HepG2 (cell line): ENCODE data around the gene HOXB4. TPM values are rescaled to one million over a fixed set of nuclear protein-coding genes. Genes with fewer than 3 reads are reported as not detected.

Source experiments
- BCL6 ChIP-seq: IDR thresholded peaks from 2 replicates; pipeline ENCODE4 v1.6.1; 2016; ENCODE audit warnings: missing genetic modification reagents, missing compliant biosample characterization
- GABPB1 ChIP-seq: IDR thresholded peaks from 2 replicates; pipeline ENCODE4 v1.6.1; 2016; ENCODE audit warnings: mild to moderate bottlenecking, missing genetic modification reagents, moderate library complexity, missing compliant biosample characterization
- SIX1 ChIP-seq: sonication (generic); formaldehyde crosslinking; IDR thresholded peaks from 2 replicates; pipeline ENCODE4 v1.4.0; 2020; ENCODE audit warnings: missing genetic modification reagents, borderline replicate concordance
- TOE1 ChIP-seq: sonication (generic); formaldehyde crosslinking; IDR thresholded peaks from 2 replicates; pipeline ENCODE4 v1.4.0; 2020; ENCODE audit warnings: mild to moderate bottlenecking, missing genetic modification reagents
- TOPORS ChIP-seq: sonication (generic); formaldehyde crosslinking; IDR thresholded peaks from 2 replicates; pipeline ENCODE4 v1.8.0; 2023; ENCODE audit warnings: mild to moderate bottlenecking, missing genetic modification reagents
- ZBTB20 ChIP-seq: sonication (generic); formaldehyde crosslinking; IDR thresholded peaks from 2 replicates; pipeline ENCODE4 v1.8.1; 2023; ENCODE audit warnings: missing genetic modification reagents, low read depth, mild to moderate bottlenecking, borderline replicate concordance
- ZBTB21 ChIP-seq: sonication (generic); formaldehyde crosslinking; IDR thresholded peaks from 2 replicates; pipeline ENCODE4 v1.4.0; 2020; ENCODE audit warnings: missing genetic modification reagents
- ZNF124 ChIP-seq: sonication (generic); formaldehyde crosslinking; IDR thresholded peaks from 2 replicates; pipeline ENCODE4 v1.4.0; 2020; ENCODE audit warnings: missing genetic modification reagents
- ZNF343 ChIP-seq: sonication (generic); formaldehyde crosslinking; IDR thresholded peaks from 2 replicates; pipeline ENCODE4 v1.4.0; 2020; ENCODE audit warnings: mild to moderate bottlenecking, missing genetic modification reagents
- ZNF850 ChIP-seq: sonication (generic); formaldehyde crosslinking; conservative IDR thresholded peaks from 2 replicates; pipeline ENCODE4 v1.9.0; 2021; ENCODE audit warnings: mild to moderate bottlenecking, missing genetic modification reagents
- polyA plus RNA-seq, 8 experiments: library from polyadenylated mRNA; depleted of rRNA in 3 of 8; stranded (reverse) in 7 of 8; unstranded in 1 of 8; fragments of >200 nt; fragmentation: Illumina TruSeq in 4 of 8; extraction: Trizol in 4 of 8; gene quantifications; 2 replicates each; pipeline versions ENCODE4 v1.2.1 to v1.2.3, GENCODE V29; 2011 to 2016; ENCODE audit warnings: low read depth in 4 of 8, missing spikeins in 1 of 8, mixed read lengths in 1 of 8; ENCODE audit not compliant: insufficient read depth in 1 of 8
- total RNA-seq, 5 experiments: library from RNA; depleted of rRNA; stranded (reverse); fragments of >200 nt; fragmentation: Illumina TruSeq; extraction: Trizol; gene quantifications; 2 replicates each; pipeline ENCODE4 v1.2.3, GENCODE V29; 2016; ENCODE audit warnings: low read depth in 1 of 5
- TF ChIP-seq, protein P1 (sequence below): sonication (generic); formaldehyde crosslinking; IDR thresholded peaks from 2 replicates; pipeline ENCODE4; 2020; ENCODE audit warnings: missing genetic modification reagents, mild to moderate bottlenecking, borderline replicate concordance
- TF ChIP-seq, protein P2 (sequence below): sonication (generic); formaldehyde crosslinking; IDR thresholded peaks from 2 replicates; pipeline ENCODE4 v1.9.0; 2022; ENCODE audit warnings: low read depth, missing genetic modification reagents
- TF ChIP-seq, protein P3 (sequence below): sonication (generic); formaldehyde crosslinking; IDR thresholded peaks from 2 replicates; pipeline ENCODE4 v1.9.0; 2021; ENCODE audit warnings: missing genetic modification reagents, mild to moderate bottlenecking, borderline replicate concordance
- TF ChIP-seq, protein P4 (sequence below): sonication (generic); formaldehyde crosslinking; conservative IDR thresholded peaks from 2 replicates; pipeline ENCODE4 v1.8.1; 2023; ENCODE audit warnings: missing genetic modification reagents
- TF ChIP-seq, protein P5 (sequence below): sonication (generic); formaldehyde crosslinking; IDR thresholded peaks from 2 replicates; pipeline ENCODE4 v1.4.0; 2020; ENCODE audit warnings: missing genetic modification reagents, borderline replicate concordance

HOXB4 gene
- total and polyA plus RNA-seq, 2 of the 13 experiments (the other 11 are each of a cell fraction or from before 2014, with no cell fraction given) = not detected

DNA sequence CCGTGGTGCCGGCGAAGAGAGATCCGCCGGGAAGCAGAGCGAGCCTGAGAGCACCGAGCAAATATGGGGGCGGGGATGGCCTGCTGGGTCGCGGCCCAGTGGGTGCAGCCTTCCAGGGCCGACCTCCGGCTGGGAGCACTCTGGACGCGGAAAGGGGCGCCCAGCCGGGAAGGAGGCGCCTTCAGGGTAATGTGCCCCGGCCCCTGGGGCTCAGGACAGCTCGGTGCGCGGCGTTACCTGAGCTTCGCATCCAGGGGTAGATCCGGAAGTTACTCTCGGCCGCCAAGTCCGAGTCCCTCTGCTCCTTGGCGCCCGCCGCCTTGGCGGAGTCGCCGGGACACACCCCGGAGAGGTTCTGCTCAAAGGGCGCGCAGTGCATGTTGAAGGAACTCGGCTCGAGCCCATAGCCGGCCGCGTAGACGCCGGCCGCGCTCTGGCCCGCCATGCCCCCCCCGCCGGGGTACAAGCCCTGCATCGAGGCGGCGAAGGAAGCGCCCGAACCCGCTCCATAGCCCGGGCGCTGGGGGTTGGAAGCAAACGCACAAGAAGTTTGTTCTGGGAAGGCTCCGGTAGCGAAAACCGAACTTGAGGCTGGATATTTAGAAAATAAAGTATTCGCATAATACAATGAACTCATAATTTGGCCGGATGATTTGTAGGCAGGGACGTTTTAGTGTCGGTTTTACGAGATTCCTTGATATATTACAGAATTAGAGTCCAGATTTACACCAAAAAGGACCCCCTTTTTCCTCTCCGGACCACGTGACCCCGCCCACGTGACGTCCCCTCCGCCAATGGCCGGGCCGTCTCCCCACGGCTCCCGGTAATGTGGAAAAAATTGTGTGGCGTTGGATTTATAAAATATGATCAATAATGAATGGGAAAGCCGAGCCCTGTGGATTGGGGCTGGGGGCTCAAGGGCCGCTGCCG lies 32.4 kb upstream of the HOXB4 start, which contains the start of gene HOXB7 (continued):
- TF ChIP-seq, protein P1, sequence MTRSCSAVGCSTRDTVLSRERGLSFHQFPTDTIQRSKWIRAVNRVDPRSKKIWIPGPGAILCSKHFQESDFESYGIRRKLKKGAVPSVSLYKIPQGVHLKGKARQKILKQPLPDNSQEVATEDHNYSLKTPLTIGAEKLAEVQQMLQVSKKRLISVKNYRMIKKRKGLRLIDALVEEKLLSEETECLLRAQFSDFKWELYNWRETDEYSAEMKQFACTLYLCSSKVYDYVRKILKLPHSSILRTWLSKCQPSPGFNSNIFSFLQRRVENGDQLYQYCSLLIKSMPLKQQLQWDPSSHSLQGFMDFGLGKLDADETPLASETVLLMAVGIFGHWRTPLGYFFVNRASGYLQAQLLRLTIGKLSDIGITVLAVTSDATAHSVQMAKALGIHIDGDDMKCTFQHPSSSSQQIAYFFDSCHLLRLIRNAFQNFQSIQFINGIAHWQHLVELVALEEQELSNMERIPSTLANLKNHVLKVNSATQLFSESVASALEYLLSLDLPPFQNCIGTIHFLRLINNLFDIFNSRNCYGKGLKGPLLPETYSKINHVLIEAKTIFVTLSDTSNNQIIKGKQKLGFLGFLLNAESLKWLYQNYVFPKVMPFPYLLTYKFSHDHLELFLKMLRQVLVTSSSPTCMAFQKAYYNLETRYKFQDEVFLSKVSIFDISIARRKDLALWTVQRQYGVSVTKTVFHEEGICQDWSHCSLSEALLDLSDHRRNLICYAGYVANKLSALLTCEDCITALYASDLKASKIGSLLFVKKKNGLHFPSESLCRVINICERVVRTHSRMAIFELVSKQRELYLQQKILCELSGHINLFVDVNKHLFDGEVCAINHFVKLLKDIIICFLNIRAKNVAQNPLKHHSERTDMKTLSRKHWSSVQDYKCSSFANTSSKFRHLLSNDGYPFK (CRISPR knock-in tag) = no peak
- TF ChIP-seq TOE1 (CRISPR knock-in tag) (no peak), ZBTB21 (CRISPR knock-in tag) (no peak), BCL6 (CRISPR knock-in tag) (no peak), ZNF124 (no peak), ZNF343 (CRISPR knock-in tag) (no peak), SIX1 (CRISPR knock-in tag) (no peak), ZBTB20 (no peak), TOPORS (CRISPR knock-in tag) (no peak), ZNF850 (CRISPR knock-in tag) (no peak), GABPB1 (CRISPR knock-in tag) (peak; percentile 68)
- TF ChIP-seq, protein P2, sequence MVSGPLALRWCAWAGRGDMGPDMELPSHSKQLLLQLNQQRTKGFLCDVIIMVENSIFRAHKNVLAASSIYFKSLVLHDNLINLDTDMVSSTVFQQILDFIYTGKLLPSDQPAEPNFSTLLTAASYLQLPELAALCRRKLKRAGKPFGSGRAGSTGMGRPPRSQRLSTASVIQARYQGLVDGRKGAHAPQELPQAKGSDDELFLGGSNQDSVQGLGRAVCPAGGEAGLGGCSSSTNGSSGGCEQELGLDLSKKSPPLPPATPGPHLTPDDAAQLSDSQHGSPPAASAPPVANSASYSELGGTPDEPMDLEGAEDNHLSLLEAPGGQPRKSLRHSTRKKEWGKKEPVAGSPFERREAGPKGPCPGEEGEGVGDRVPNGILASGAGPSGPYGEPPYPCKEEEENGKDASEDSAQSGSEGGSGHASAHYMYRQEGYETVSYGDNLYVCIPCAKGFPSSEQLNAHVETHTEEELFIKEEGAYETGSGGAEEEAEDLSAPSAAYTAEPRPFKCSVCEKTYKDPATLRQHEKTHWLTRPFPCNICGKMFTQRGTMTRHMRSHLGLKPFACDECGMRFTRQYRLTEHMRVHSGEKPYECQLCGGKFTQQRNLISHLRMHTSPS = no peak
- TF ChIP-seq, protein P3, sequence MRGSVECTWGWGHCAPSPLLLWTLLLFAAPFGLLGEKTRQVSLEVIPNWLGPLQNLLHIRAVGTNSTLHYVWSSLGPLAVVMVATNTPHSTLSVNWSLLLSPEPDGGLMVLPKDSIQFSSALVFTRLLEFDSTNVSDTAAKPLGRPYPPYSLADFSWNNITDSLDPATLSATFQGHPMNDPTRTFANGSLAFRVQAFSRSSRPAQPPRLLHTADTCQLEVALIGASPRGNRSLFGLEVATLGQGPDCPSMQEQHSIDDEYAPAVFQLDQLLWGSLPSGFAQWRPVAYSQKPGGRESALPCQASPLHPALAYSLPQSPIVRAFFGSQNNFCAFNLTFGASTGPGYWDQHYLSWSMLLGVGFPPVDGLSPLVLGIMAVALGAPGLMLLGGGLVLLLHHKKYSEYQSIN = no peak
- TF ChIP-seq, protein P4, sequence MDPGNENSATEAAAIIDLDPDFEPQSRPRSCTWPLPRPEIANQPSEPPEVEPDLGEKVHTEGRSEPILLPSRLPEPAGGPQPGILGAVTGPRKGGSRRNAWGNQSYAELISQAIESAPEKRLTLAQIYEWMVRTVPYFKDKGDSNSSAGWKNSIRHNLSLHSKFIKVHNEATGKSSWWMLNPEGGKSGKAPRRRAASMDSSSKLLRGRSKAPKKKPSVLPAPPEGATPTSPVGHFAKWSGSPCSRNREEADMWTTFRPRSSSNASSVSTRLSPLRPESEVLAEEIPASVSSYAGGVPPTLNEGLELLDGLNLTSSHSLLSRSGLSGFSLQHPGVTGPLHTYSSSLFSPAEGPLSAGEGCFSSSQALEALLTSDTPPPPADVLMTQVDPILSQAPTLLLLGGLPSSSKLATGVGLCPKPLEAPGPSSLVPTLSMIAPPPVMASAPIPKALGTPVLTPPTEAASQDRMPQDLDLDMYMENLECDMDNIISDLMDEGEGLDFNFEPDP (CRISPR knock-in tag) = no peak
- TF ChIP-seq, protein P5, sequence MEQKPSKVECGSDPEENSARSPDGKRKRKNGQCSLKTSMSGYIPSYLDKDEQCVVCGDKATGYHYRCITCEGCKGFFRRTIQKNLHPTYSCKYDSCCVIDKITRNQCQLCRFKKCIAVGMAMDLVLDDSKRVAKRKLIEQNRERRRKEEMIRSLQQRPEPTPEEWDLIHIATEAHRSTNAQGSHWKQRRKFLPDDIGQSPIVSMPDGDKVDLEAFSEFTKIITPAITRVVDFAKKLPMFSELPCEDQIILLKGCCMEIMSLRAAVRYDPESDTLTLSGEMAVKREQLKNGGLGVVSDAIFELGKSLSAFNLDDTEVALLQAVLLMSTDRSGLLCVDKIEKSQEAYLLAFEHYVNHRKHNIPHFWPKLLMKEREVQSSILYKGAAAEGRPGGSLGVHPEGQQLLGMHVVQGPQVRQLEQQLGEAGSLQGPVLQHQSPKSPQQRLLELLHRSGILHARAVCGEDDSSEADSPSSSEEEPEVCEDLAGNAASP (CRISPR knock-in tag) = no peak
